NK-92 treated with Interleukin-12 subunit alpha and Interleukin-12 subunit beta, amount 100 ng/mL, for 24 hours (cell line): Measurements from ENCODE around the gene CDC6.
A peak's percentile ranks its signal among the peaks of the same experiment; 100 is the strongest.

Experiments
- DNase-seq: peaks from one replicate; lab custom pipeline; 2025; lab: John Stamatoyannopoulos, UW

CDC6 gene

DNA sequence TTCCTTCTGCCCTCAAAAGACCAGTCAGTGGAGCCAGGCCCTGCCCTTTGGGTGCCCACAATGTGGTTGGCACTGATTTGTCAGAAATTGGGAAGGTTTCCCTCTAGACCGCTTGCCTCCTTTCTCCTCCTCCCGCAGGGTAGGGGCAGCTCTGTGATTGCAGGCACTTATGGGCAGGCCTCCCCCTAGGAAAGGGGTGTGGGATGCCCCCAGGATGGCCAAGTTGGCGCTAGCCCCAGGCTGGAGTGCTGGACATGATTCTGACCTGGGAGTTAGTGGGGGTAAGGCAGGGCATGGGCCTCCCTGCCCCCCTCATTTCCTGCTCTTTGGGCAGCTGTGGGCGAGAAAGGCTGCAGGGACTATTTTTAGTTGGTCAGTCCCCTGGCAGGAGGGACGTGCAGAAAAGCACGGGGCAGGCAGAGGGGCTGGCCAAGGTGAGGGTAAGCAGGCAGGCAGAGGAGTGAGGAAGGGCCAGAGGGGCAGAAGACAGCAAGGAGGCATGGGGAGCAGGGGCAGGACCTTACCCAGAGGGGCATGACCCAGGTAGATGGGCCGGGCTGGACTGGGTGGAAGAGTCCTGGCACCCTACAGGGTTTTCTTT, 24.6 kb downstream of the CDC6 start:
- DNase-seq = no peak

DNA sequence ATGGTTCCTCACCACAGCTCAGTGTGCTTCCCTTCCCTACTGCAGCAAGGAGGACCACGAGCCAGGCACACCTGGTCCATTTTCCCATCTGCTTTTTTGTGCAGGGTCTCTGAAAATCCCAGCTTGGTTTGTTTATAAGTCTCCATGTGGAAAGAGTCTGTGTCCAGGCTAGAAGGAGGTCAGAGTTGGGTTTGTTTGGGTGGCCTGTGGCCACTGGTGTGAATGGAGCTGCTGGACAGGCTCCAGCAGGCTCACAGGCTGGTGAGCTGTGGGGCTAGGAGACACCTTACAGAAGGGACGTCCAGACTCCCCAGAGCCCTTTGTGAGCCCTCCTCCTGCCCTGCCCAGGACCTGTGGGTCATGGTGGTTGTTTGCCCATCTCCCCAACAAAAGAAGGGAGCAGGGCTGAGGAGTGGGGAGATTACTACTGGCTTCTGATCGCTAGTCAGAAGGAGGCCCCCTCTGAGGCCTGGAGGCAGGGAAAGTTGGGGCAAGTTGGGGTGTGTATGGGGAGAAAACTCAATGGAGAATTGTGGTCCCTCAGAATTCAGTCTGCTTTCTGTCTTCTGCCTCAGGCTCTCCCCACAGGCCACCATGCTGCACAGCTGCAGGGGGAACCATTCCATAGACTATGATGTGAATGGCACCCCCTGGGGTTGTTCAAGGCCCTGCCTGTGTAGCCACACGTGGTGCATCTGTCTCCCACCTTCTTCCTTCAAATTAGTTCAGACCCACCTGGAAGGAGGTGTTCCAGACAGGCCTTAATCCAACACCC, 25.4 kb downstream of the CDC6 start:
- DNase-seq = no peak

DNA sequence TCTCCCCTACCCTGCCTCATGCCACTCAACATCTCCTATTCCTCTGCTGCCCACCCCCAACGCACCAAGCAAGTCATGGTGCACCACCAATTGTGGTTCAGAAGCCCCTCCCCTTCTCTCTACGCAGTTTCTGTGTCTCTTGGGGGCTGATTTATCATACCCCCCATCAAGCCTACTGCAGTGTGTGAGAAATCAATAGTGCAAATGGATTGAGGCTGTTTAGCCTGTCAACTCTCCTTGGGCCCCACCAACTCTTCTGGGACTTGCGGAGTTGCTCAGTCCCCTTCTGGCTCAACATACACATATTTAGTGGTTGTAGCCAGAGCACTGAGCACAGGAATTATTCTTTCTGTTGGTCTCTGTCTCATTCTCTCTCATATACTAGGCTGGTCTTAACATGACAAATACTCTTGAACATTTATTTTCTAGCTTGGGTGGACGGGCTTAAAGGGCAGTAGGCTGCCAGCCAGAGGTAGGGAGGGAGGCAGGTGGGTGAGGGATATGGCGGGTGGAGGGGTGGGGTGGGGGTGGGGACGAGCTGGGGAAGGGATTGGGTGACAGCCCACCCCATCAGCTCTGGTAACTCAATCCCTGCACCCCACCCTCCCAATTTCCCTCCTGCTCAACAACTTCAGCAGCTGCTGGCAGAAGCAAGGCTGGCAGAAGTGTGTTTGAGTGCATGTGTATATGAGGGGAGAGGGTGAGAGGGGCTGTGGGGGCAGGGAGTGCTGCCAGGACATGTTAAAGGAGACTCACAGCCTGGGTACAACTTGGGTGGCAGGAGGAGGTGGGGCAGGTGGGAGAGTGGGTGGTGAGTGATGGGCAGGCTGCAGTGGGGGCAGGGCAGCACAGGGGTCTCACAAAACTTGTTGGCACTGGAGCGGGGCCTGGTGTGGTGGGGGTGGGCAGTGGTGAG, 26.2 kb downstream of the CDC6 start:
- DNase-seq = no peak

DNA sequence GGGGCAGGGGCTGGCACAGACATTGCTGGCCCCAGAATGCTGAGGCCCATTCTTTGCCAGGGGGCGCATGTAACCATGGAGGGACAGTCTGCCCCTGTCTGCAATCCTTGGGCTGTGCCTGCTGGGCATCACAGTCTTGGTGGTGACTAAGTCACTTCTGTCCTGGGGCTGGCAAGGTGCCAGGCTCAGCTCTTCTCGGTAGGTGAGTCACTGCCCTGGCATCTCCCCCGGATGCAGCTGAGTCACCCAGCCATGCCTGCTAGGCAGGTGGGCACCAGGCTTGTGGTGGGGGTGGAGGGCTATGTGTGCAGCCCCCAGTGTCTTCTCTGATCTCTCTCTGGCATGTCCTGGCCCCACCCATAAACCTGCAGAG, 26.9 kb downstream of the CDC6 start:
- DNase-seq = no peak

DNA sequence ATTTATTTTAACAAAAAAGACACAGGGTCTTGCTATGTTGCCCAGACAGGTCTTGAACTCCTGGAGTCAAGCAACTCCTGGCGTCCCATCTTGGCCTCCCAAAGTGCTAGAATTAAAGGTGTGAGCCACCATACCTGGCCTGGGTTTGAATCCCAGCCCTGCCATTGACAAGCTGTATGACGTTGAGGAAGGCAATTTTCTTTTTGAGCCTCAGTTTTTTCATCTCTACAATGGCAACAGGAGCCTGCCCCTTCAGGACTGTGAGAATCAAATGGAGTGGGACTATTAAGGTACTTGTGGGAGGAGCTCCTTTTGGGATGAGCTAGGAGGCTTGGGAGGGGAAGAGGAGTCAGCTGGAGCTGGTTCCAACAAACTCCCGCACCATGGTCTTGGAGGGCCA, 27.5 kb downstream of the CDC6 start:
- DNase-seq = no peak

DNA sequence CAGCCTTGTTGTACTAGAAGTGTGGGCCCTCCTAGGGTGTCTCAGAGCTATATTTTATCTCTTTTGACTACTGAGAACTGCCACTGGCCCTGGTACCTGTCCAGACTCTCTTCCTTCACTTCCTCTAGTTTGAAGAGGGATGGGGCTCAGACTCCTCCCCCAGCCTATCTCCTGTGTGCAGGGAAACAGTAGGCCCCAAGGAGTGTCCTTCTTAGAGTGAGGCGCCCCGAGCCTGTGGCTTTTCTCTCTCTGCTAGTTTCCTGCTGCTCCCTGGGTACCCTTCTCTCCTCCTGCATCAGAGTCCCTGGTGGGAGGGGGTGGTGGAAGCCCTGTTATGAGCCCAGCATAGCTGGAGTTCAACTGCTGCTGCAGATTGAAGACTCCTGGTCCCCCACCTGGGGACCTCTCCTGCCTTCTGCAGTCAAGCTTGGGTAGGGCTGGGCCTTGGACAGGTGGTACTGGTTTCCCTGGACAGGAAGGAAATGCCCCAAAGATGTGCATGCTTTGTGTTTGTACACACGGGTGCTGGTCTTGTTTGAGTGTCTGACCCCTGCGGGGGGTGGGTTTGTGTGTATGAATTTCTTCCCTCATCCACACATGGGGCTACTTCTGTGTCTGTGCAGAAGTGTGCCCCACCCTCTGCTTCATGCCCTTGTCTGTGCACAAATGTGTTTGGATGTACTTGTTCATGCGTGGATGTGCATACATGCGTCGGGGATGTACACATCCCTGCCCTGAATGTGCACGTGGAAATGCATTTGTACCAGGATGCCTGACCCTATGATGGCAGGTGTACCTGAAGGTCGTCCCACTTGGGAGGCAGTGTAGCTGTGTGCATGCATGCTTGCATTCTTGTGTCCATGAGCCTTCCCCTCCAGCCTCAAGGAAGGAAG, 28.2 kb downstream of the CDC6 start:
- no peak for DNase-seq

DNA sequence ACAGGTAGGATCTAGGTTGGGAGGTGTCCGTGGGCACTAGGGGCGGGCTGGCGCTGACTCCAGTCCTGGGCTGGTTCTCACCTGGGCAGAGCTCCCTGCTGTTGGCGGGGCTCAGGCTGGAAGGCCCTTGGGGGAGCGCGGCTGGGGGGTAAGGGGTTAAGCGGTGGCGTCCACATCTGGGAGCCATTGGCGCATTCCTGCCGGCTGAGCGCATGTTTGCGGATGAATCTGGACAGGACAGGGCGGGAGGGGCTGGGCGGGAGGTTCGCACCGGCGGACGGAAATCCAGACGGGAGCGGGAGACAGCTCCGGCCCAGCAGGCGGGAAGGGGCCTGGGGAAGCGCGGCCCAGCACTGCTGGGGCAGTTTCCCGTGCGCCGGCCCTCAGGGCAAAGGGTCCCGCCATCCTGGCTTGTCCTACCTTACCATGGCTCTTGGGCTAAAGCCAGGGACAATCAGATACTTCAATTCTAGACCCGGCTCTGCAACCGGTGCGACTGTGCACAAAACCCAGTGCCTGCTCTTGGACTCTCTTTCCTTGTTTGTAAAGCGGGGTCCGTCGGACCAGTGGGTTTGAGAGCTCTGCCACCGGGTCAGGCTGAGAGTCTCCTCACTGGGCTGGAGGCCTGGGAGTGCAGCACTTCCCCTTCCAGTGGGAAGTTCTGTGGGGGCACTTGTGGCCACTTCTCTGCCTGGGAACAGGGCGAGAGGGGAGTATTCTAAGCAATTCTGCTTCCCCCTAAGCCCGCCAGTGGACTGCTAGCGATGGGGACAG, 29.1 kb downstream of the CDC6 start:
- DNase-seq = no peak

DNA sequence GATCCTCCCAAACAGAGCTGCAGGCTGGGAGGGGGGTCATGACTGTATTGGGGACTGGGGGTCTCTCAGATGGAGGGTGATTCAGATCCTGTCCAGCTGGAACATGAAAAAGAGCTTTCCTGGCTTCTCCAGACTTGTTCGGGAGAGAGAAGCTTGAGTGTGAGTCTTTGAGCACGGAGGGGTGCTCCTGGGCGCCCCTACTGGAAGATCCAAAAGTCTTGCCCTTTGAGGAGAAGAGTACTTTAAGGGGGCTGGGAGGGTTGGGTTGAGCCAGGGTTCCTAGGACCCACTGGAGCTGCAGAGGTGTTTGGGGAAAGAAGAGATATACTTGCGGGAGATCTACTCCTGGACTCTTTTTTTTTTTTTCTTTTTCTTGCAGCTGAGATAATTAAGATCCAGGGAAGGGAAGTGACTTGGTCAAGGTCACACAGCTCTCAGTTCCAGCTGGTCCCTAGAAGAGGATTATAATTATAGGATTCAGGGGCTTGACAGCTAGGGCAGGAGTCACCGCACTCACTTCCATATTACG, 29.7 kb downstream of the CDC6 start:
- no peak for DNase-seq

DNA sequence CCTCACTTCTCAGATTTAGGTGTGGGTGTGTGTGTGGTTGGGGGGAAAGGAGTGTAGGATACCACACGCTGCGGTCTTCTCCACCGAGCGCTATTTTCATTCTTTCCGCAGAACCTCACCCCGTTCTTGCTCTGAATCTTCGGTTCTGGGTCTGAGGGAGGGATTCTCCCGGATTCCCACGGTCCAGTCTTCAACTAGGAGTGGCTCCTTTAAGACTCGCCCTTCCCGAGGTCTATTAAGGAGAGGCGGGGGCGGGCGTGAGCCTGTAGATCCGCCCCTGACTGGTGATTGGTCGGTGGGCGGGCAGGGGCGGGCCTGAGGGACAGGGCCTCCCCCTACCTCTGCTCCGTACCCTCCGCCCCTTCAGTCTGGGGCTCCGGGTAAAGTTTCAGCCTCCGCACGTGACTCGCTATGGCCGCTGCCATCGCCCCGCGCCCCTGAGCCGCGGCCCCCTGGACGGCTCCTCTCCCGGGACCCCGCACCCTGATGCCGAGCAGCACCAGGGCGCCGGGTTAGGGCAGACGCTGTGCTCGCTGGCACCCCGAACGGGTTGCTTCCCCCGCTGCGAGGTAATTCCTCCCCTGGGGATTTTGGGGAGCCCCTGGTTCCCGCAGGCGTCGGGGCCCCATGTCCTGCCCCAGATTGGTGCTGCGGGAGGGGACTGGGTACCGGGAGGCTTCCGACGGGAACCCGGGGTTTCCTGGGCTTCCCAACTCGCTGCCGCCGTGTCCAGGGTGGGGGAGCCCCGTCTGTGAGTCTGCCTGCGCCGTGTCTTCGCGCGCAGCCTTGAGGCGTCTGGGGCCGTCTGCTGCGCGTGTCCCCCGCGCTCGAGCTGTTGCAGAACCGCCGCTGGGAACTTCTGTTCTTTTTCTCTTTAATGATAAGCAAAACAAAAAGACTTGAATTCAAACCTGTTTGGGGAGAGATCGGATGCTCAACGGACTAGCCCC, 30.5 kb downstream of the CDC6 start:
- peak; percentile 89 for DNase-seq

DNA sequence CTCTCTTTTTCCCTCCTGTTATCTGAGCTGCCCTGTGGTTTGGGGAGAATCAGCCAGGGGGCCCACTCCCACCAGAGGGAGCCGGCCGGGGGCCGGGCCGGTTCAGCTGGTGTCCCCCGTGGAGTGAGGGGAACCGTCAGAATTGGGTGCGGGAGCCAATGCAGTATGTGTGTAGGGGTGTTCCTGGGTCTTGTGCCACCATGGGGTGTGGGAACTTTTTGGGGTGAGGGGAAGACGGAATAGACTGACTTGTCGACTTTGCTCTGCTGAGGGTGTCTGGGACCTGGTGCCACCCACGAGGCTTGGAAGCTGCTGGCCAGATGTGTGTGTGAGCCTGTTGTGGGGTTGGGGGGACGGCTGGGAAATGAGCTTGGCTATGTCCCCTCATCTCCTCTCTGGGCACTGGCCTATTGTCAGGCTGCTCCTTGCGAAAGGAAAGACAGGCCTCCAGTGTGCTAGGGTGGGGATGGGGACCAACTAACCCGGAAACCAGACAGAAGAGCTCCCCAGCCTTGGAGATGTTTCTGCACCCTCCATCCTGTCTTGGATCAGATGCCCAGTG, 31.2 kb downstream of the CDC6 start:
- no peak for DNase-seq

DNA sequence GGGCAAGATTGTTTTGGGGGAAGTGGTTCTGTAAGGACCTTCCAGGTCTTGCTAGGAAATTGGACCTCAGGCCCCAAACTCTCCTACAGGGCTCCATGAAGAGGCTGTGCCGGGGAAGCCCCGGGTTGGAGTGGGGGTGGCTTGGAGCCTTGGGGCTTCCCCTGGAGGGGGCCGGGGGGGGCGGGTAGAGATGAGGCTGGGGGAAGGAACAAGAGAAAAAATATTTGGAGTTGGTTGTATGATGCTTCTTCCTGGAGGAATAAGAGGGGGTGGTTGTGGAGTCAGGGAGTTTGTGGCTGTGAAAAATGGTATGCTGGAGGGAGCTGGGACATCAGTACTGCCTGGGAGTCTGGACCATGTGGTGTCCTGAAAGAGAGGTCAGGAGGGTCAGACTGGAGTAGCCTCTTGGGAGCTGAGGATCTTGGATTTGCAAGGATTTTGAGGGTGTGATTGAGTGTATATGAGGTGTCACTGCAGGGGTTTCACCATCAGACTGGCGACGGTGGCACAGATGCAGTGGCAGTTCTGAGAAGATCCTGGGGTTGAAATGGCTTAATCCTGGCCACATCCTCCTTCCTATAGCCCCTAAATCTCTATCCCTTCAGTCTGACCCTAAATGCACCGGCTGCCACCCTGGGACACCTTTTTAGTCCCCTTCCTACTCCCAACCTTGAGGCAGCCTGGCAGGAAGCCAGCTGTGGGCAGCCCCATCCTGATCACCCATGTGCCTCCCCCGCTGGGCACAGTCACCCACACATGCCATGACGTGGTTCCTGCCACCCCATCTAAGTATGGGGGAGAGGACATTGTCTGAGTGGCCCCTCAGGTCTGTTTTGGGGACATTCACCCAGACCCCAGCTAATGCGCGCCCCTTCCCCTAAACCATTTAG, 32.2 kb downstream of the CDC6 start:
- DNase-seq = peak; percentile 34

DNA sequence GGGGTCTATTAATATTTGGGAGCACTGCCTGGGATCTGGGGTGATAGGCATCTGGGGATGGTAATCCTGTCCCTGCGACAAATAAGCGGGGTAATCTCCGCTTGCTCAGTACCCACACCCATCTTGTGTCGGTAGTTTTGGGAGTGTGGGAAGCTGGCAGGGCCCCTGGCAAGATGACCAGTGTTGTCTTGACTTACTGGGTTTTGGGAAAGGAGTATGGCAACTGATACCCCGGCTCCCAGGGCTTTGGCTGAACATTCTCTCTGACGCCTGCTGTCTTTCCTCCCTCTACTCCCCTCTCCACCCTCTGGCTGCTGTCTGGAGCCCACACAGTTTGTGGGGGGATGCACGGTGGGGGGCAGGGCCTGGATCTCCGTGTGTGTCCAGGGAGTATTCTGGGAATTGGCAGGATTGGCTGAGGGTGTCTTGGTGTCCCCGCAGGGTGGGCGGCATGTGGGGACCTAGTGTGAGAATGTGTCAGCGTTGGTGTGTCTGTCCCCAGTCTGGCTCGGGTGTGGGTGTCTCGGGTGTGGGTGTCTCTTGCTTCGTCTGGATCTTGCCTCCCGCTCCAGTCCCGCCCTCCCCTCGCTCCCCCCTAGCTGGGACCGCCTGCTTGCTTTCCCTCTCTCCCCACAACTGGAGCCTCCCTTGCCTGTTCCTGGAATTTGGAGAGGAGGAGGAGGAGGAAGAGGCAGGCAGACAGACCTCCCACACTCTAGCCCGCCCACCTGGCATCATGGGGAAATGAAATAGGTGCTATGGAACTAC, 33.3 kb downstream of the CDC6 start:
- DNase-seq = no peak

DNA sequence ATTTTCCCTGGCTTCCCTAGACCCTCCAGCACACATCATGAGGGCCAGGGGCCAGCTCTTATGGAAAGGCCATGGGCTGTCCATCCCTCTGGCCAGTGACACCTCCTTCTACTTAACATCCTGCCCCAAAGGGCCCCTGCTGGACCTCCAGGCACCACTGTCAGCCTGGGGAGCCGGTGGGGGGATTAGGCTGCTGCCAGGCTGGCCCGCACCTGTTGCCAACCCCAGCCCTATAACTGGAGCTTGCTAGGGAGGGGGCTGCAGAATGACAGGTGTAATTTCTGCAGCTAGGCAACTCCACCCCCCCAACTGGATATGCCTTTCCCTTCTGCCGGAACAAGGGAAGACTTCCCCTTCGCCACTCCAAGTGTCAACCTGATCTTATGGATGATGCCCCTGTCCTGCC, 33.8 kb downstream of the CDC6 start:
- DNase-seq = no peak

DNA sequence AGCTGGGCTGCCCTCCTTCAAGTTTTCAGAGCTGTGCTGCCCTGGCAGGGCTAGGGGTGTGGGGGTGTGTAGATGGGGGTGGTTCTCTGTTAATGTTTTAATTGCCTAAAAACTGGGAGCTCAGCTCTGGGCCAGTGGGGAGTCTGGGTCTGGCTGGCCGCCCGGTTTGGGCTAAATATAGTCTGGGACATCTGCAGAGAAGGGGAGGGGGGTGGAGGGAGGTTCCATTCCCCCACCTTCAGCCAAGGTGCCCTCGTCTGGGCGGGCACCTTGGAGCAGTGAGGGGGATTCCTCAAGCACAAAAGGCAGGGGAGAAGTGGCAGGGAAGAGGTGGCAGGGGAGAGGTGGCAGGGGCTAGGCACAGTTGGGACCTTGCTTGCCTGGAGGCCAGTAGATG, 34.3 kb downstream of the CDC6 start:
- no peak for DNase-seq

DNA sequence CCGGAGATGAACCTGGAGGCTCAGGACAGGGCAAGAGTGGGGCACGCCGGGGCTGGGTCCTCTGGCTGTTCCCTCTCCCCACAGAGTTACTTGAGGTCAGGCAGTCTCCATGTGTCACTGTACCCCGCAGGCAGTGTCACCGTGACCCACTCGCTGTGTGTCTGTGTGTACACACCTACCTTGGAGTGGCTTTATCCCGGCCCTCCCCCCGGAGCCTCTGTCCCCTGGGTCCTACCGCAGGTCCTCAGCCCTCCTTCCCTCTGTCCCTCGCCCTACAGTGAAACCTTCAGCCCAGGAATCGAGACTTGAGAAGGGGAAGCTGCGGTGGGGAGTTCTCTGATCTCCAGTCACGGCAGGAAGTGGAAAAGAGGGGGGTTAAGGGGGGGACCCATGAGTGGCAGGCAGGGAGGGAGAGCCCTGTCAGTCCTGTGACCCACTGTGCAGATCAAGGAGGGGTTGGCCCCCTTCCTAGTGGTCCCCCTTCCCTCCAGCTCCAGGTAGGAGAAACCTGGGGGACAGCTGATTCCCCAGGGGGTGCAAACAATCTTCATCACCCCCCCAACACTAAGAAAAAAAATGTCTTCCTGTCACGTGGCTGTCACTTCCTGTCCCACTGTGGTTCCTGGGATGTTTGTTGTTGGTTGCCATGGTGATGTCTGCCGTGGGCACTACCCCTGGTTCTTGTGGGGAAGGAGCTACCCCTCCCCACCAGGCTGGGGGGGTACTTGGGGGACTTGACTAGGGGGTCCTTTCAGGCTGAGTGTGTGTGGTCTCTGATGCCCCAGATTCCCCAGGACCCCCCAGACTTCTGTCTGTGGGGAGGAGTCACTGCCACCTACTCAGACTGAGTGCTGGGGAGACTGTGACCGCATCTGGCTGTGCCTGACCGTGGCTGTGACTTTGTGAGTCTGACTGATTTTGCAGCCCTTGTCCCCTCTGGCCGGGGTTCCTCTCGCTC, 35.0 kb downstream of the CDC6 start:
- peak; percentile 84 for DNase-seq
